ENCODE measurements around the gene C17orf75.

Gene C17orf75

GRCh38 chr17:32289471-32290070 is 52.4 kb downstream of the C17orf75 start:
- TF ChIP-seq, protein P1, sequence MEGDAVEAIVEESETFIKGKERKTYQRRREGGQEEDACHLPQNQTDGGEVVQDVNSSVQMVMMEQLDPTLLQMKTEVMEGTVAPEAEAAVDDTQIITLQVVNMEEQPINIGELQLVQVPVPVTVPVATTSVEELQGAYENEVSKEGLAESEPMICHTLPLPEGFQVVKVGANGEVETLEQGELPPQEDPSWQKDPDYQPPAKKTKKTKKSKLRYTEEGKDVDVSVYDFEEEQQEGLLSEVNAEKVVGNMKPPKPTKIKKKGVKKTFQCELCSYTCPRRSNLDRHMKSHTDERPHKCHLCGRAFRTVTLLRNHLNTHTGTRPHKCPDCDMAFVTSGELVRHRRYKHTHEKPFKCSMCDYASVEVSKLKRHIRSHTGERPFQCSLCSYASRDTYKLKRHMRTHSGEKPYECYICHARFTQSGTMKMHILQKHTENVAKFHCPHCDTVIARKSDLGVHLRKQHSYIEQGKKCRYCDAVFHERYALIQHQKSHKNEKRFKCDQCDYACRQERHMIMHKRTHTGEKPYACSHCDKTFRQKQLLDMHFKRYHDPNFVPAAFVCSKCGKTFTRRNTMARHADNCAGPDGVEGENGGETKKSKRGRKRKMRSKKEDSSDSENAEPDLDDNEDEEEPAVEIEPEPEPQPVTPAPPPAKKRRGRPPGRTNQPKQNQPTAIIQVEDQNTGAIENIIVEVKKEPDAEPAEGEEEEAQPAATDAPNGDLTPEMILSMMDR (IDR thresholded peaks at IDR 0.05; ENCODE audit: low read depth, low read length): no peak
- no peak for DNase-seq (ENCODE audit: extremely low read depth, low read depth)

DNA sequence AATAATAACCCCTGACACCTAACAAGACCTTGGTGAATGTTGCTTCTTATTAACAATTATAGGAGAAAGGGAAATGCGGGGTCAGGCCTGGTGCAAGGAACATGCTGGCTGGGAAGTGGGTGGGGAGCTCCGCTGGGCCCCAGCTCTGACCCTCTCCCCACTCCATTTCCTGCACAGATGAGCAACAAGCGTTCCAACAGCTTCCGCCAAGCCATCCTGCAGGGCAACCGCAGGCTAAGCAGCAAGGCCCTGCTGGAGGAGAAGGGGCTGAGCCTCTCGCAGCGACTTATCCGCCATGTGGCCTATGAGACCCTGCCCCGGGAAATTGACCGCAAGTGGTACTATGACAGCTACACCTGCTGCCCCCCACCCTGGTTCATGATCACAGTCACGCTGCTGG is 53.4 kb downstream of the C17orf75 start:
- TF ChIP-seq, protein P1 (IDR thresholded peaks at IDR 0.05; ENCODE audit: low read depth, low read length): no peak
- DNase-seq (ENCODE audit: extremely low read depth, low read depth): no peak

DNA sequence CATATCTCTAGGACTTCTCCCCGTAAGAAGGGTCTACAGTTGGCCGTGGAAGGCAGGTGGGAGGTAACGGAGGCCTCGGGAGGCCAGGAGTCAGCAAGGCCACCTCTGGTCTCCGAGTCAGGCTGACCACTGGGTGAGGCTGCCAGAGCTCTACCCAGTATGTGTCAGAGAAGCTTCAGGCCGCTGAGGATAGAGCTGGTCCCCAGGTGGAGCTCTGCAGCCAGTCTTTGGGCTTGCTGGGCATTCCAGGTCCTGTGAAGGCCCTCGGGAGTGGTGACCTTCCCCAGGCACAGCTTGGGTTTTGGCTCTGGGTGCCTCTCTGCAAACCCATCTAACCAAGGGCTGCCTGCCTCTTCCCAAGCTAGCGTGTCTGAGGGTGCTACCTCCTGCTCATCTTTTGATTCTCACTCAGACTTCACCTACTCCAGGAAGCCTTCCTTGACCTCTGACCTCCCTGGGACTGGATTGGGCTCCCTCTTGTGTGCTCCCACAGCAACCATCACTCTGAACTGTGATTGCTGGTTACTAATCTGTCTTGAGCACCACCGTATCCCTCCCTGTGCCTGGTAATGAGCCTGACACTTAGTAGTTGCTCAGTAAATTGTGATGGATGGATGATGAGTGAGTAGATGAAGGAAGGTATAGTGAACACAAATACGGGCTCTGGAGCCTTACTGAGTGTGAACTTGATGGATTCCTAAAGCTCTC is 54.0 kb downstream of the C17orf75 start:
- TF ChIP-seq, protein P1 (IDR thresholded peaks at IDR 0.05; ENCODE audit: low read depth, low read length): no peak
- no peak for DNase-seq (ENCODE audit: extremely low read depth, low read depth)

- DNase-seq (ENCODE audit: extremely low read depth, low read depth): no peak
- TF ChIP-seq, protein P1 (IDR thresholded peaks at IDR 0.05; ENCODE audit: low read depth, low read length): no peak
Measured at GRCh38 chr17:32286518-32286900, 55.5 kb downstream of the C17orf75 start.

DNA sequence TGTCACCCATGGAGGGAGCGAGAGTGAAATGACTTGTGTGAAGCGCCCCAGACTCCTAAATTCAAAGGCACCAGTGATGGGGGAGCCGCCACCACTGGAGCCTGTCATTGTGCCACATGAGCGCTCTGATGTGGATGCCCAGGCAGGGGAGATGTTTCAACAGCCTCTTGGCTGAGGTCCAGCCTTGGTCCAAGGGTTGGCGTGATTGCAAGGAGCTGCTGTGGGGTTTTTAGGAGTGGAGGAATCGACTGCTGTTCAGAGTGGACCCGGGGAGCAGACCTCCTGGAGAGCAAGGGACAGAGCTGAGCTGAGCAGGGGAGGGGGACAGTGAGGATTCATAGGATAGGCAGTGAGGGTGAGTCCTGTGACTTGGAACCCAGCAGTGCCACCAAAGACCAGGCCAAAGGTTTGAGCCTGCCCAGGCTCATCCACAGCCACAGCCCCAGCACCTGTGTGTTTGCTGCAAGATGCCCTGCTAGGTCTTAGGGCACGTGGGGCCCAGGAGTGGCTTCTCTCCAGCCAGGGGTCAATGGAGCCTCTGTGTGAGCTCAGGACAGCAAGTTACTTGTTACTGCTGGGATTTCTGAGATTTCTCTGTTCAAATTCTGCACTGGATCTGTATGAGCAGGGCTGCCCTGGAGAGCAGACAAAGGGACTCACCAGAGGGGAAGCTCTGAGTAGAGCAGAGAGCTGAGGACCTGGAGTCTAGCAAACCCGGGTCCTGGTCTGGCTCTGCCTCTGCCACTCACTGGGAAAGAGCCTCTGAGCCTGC is 56.0 kb downstream of the C17orf75 start:
- TF ChIP-seq, protein P1 (IDR thresholded peaks at IDR 0.05; ENCODE audit: low read depth, low read length): no peak
- no peak for DNase-seq (ENCODE audit: extremely low read depth, low read depth)

DNA sequence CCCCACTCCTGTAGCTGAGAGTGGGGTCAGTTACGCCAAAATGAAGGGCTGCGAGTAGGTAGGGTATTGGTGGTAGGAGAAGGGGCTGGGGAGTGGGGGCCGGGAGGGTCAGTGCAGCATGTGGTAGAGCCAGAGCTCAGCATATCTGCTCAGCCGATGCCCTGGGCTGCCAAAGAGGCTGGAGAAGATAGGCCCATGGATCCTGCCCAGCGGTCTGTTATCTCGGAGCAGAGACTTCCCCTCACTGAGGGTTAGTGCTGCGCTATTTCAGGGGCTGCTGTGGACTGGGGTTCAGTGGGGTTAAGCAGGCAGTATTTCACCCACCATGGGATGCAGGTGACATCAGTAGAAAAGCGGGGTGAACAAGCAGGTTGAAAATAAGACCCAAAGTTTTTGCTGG is 56.7 kb downstream of the C17orf75 start:
- TF ChIP-seq, protein P1 (IDR thresholded peaks at IDR 0.05; ENCODE audit: low read depth, low read length): no peak
- no peak for DNase-seq (ENCODE audit: extremely low read depth, low read depth)

DNA sequence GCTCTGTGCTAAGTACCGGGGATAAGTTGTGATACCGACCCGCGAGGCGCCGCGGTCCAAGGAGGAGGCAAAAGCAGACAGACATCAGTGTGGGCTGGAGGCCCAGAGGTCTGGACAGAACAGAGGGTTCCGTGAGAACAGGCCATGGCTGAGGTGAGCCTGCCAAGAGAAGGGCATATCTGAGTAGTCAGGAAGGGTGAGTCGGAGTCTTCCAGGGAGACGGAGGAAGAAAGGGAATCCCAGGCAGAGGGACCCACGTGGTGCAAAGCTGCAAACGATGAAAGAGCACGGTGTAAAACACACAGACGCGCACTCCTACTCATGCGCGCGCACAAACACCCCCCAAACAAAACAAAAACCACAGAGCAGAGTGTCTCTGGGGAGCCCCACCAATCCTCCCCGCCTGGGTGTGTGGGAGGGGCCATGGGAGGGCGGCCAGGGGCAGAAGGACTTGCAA is 58.2 kb downstream of the C17orf75 start:
- TF ChIP-seq, protein P1 (IDR thresholded peaks at IDR 0.05; ENCODE audit: low read depth, low read length): no peak
- no peak for DNase-seq (ENCODE audit: extremely low read depth, low read depth)

All from AG09319 (cell line).